Loucy (cell line): Measurements from ENCODE around the gene C12orf56.
A peak's percentile ranks its signal among the peaks of the same experiment; 100 is the strongest.

Experiments
- H2AFZ ChIP-seq: fragments of 200-600 bp; sonication (generic); 2 replicates; pipeline ENCODE4 v1.6.0; 2016; ENCODE audit warnings: antibody characterized with exemption, mild to moderate bottlenecking, low read length, moderate library complexity
- H3F3A ChIP-seq: fragments of 200-600 bp; 2 replicates; pipeline ENCODE4 v1.6.0; 2016; ENCODE audit warnings: antibody characterized with exemption, low read depth, mild to moderate bottlenecking
- H3K27me3 ChIP-seq: fragments of 200-600 bp; sonication (generic); 2 replicates; pipeline ENCODE4 v1.6.1; 2014; ENCODE audit warnings: low read length, mild to moderate bottlenecking; ENCODE audit not compliant: insufficient read depth, poor library complexity, severe bottlenecking
- H3K36me3 ChIP-seq: fragments of 200-600 bp; sonication (generic); 2 replicates; pipeline ENCODE4 v1.6.1; 2016; ENCODE audit warnings: low read length; ENCODE audit not compliant: insufficient read depth
- H3K4me1 ChIP-seq: fragments of 200-600 bp; sonication (generic); 2 replicates; pipeline ENCODE4 v1.5.1; 2014; ENCODE audit warnings: low read length, mild to moderate bottlenecking; ENCODE audit not compliant: insufficient read depth, poor library complexity, severe bottlenecking
- H3K4me2 ChIP-seq: fragments of 200-600 bp; sonication (generic); 2 replicates; pipeline ENCODE4 v1.6.0; 2014; ENCODE audit warnings: antibody characterized with exemption, low read length, low read depth, mild to moderate bottlenecking; ENCODE audit not compliant: poor library complexity, severe bottlenecking
- H3K4me3 ChIP-seq: fragments of 200-600 bp; sonication (generic); 2 replicates; pipeline ENCODE4 v1.5.1; 2014; ENCODE audit warnings: low read length, mild to moderate bottlenecking, mixed read lengths; ENCODE audit not compliant: poor library complexity, severe bottlenecking
- H3K79me2 ChIP-seq: fragments of 200-600 bp; sonication (generic); 2 replicates; pipeline ENCODE4 v1.6.1; 2014; ENCODE audit warnings: low read length; ENCODE audit not compliant: insufficient read depth
- H3K9ac ChIP-seq: fragments of 200-600 bp; sonication (generic); 2 replicates; pipeline ENCODE4 v1.6.0; 2014; ENCODE audit warnings: mild to moderate bottlenecking, low read depth, low read length, moderate library complexity; ENCODE audit not compliant: poor library complexity, severe bottlenecking
- H3K9me2 ChIP-seq: fragments of 200-600 bp; sonication (generic); replicated peaks from 2 replicates; pipeline ENCODE4 v1.6.1; 2016; ENCODE audit warnings: low read depth, low read length, mixed read lengths
- H3K9me3 ChIP-seq: fragments of 200-600 bp; sonication (generic); 2 replicates; pipeline ENCODE4 v1.6.1; 2014; ENCODE audit warnings: mild to moderate bottlenecking, antibody characterized with exemption, low read length, low read depth; ENCODE audit not compliant: insufficient read depth
- H4K20me1 ChIP-seq: fragments of 200-600 bp; sonication (generic); 2 replicates; pipeline ENCODE4 v1.6.0; 2014; ENCODE audit warnings: antibody characterized with exemption, low read length, mild to moderate bottlenecking; ENCODE audit not compliant: insufficient read depth, poor library complexity, severe bottlenecking
- CTCF ChIP-seq: fragments of 200-600 bp; sonication (generic); conservative IDR thresholded peaks from 2 replicates; pipeline ENCODE4 v1.5.1; 2014; ENCODE audit warnings: mild to moderate bottlenecking, antibody characterized with exemption, low read length
- EZH2phosphoT487 ChIP-seq: fragments of 200-600 bp; IDR thresholded peaks from 2 replicates; pipeline ENCODE4 v1.6.1; 2018; ENCODE audit warnings: antibody characterized with exemption, mild to moderate bottlenecking, moderate library complexity, borderline replicate concordance

Gene C12orf56

GRCh38 chr12:64278421-64278820 is 112.1 kb downstream of the C12orf56 start:
- Histone ChIP-seq H3K9ac (no peak overlapping the region), H3K9me3 (no peaks in the 10 kb centered on the region), H3K36me3 (no peaks in the 10 kb centered on the region), H3K4me3 (no peak overlapping the region), H3F3A (no peaks in the 10 kb centered on the region), H3K27me3 (no peaks in the 10 kb centered on the region), H3K79me2 (no peaks in the 10 kb centered on the region), H2AFZ (no peak overlapping the region), H3K4me2 (no peak overlapping the region), H3K4me1 (no peaks in the 10 kb centered on the region), H4K20me1 (no peaks in the 10 kb centered on the region), H3K9me2 (no peaks in the 10 kb centered on the region)
- TF ChIP-seq CTCF (no peak), EZH2phosphoT487 (no peak)

GRCh38 chr12:64273527-64274403 is 116.8 kb downstream of the C12orf56 start:
- TF ChIP-seq EZH2phosphoT487 (no peak), CTCF (peak; percentile 59)
- Histone ChIP-seq H4K20me1 (no peaks in the 10 kb centered on the region), H3K4me3 (no peak overlapping the region), H3K27me3 (no peaks in the 10 kb centered on the region), H3K4me2 (no peak overlapping the region), H3K4me1 (no peaks in the 10 kb centered on the region), H3K79me2 (no peaks in the 10 kb centered on the region), H3K9me2 (no peaks in the 10 kb centered on the region), H3F3A (no peaks in the 10 kb centered on the region), H2AFZ (peak overlapping the region; percentile 41; the same call in 1 of the 2 replicates), H3K36me3 (no peaks in the 10 kb centered on the region), H3K9me3 (no peaks in the 10 kb centered on the region), H3K9ac (no peak overlapping the region)

- Histone ChIP-seq H3K9me3 (no peaks in the 10 kb centered on the region), H3K4me3 (no peak overlapping the region), H3K36me3 (no peaks in the 10 kb centered on the region), H3K9me2 (no peaks in the 10 kb centered on the region), H3K27me3 (no peaks in the 10 kb centered on the region), H2AFZ (no peak overlapping the region), H3F3A (no peaks in the 10 kb centered on the region), H4K20me1 (no peaks in the 10 kb centered on the region), H3K79me2 (no peaks in the 10 kb centered on the region), H3K4me1 (no peaks in the 10 kb centered on the region), H3K9ac (no peak overlapping the region), H3K4me2 (no peak overlapping the region)
- TF ChIP-seq EZH2phosphoT487, result no peak
- no peak for TF ChIP-seq CTCF
Measured at GRCh38 chr12:64270411-64270810, 120.1 kb downstream of the C12orf56 start.
